MCF 10A (cell line): ENCODE measurements around the gene ERBB2. TPM values are rescaled to one million over a fixed set of nuclear protein-coding genes. Genes with fewer than 3 reads are reported as not detected.

Experiments used
- BruUV-seq: library from RNA; stranded (reverse); fragments of 400-500 nt; replicated peaks from 2 replicates; lab custom pipeline; 2021; lab: Mats Ljungman, UMichigan
- CTCF ChIA-PET: fragments of 300-600 bp; sonication (Branson Sonifier 250); formaldehyde crosslinking; extraction: SDS; loops from one replicate; lab custom pipeline; 2021; ENCODE audit warnings: antibody characterized with exemption, inconsistent platforms; lab: Yijun Ruan, JAX
- POLR2A ChIA-PET: fragments of 300-600, 350-650 bp; sonication (Branson Sonifier 250); formaldehyde crosslinking; extraction: SDS; loops from one replicate; lab custom pipeline; 2020; ENCODE audit warnings: antibody characterized with exemption, inconsistent platforms; lab: Yijun Ruan, JAX
- DNase-seq: peaks from one replicate; pipeline ENCODE4 v3.0.0-alpha.2; 2018; ENCODE audit not compliant: unreplicated experiment
- H3K27ac Mint-ChIP-seq: one replicate; pipeline ENCODE4 v1.8.0; 2022; ENCODE audit warnings: mild to moderate bottlenecking, low read depth, mixed read lengths; ENCODE audit not compliant: unreplicated experiment
- H3K27me3 Mint-ChIP-seq: one replicate; pipeline ENCODE4 v1.8.0; 2022; ENCODE audit warnings: mixed read lengths; ENCODE audit not compliant: insufficient read depth, unreplicated experiment
- H3K36me3 Mint-ChIP-seq: one replicate; pipeline ENCODE4 v1.8.0; 2022; ENCODE audit warnings: mild to moderate bottlenecking, moderate library complexity, mixed read lengths; ENCODE audit not compliant: insufficient read depth, unreplicated experiment
- H3K4me1 Mint-ChIP-seq: one replicate; pipeline ENCODE4 v1.8.0; 2022; ENCODE audit warnings: mixed read lengths; ENCODE audit not compliant: insufficient read depth, unreplicated experiment
- H3K4me3 Mint-ChIP-seq: one replicate; pipeline ENCODE4 v1.8.0; 2022; ENCODE audit warnings: mild to moderate bottlenecking, moderate library complexity, mixed read lengths; ENCODE audit not compliant: unreplicated experiment
- H3K9me3 Mint-ChIP-seq: one replicate; pipeline ENCODE4 v1.8.0; 2022; ENCODE audit warnings: mixed read lengths; ENCODE audit not compliant: unreplicated experiment
- intact Hi-C: fragments of 100-400 bp; cut with micrococcal nuclease; formaldehyde crosslinking; loops from 2 replicates; pipeline ENCODE4 v1.14.1; 2022
- total RNA-seq: library from RNA; stranded (reverse); gene quantifications from 2 replicates; pipeline ENCODE4 v1.2.3, GENCODE V29; 2022
- TF ChIP-seq, protein P1 (sequence below): fragments of 200-600 bp; IDR thresholded peaks from one replicate; pipeline ENCODE4 v1.8.0; 2022; ENCODE audit warnings: antibody characterized with exemption, mild to moderate bottlenecking; ENCODE audit not compliant: unreplicated experiment

Gene ERBB2
- total RNA-seq, 1 experiment from 2014 or later: 33.7 TPM

- Mint-ChIP-seq H3K4me1 (no peaks in the 10 kb centered on the region), H3K27me3 (peaks cover 5% of the 10 kb centered on the region), H3K27ac (no peak overlapping the region), H3K4me3 (no peak overlapping the region), H3K36me3 (peaks cover 14% of the 10 kb centered on the region), H3K9me3 (no peaks in the 10 kb centered on the region)
- BruUV-seq: no TSS peak
- peak; percentile 65 for DNase-seq
- intact Hi-C loops: loop anchor here (5.0 kb wide), 1 partner anchor 113 kb away; the partner anchor contains the start of gene STARD3
- CTCF ChIA-PET: interaction anchor here (1.0 to 2.2 kb wide), 4 partner anchors 11 to 129 kb away, joined by 3 to 10 read pairs (median 4); no protein-coding TSS in a partner anchor
- TF ChIP-seq, protein P1, sequence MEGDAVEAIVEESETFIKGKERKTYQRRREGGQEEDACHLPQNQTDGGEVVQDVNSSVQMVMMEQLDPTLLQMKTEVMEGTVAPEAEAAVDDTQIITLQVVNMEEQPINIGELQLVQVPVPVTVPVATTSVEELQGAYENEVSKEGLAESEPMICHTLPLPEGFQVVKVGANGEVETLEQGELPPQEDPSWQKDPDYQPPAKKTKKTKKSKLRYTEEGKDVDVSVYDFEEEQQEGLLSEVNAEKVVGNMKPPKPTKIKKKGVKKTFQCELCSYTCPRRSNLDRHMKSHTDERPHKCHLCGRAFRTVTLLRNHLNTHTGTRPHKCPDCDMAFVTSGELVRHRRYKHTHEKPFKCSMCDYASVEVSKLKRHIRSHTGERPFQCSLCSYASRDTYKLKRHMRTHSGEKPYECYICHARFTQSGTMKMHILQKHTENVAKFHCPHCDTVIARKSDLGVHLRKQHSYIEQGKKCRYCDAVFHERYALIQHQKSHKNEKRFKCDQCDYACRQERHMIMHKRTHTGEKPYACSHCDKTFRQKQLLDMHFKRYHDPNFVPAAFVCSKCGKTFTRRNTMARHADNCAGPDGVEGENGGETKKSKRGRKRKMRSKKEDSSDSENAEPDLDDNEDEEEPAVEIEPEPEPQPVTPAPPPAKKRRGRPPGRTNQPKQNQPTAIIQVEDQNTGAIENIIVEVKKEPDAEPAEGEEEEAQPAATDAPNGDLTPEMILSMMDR: no peak
- POLR2A ChIA-PET: interaction anchor here (2.0 to 2.7 kb wide), 2 partner anchors 11 to 50 kb away, joined by 7 to 13 read pairs; partner anchors contain the start of gene ERBB2
These were observed 50.5 kb downstream of the ERBB2 start for GRCh38 chr17:39750131-39751015.

DNA sequence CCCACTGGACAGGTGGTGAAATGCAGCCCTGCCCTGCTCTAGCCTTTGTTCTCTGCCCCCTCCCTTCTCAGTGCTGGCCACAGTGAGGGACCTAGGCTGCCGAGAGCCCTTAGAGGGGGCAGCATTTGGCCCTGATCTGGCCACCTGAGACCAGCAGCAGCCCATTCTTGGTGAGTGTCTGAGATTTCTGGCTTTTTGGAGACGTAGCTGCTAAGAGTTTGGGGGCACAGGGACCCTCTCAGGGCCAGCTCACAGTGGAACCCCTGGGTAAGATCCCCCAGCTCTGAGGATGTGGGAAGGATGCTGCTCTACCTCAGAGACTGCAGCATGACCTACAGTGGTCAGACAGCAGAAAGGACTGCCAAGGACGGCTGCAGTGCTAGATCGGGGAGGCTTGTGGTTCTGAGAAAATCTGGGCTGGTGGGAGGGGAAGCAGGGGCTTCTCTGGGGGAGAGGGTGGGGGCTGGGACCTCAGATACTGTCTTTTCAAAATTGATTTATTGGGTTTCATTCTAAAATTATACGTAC is 51.2 kb downstream of the ERBB2 start:
- Mint-ChIP-seq H3K27ac (no peak overlapping the region), H3K4me3 (no peak overlapping the region)

GRCh38 chr17:39751637-39752036 is 51.8 kb downstream of the ERBB2 start:
- TF ChIP-seq, protein P1: no peak
- H3K27me3 Mint-ChIP-seq: peaks cover 18% of the 10 kb centered on the region
- ChIA-PET POLR2A (interaction anchor here (5.5 kb wide), 1 partner anchor 13 kb away, joined by 36 read pairs; the partner anchor contains the start of gene GRB7), CTCF (interaction anchor here (0.7 to 3.0 kb wide), 6 partner anchors 12 to 140 kb away, joined by 3 to 19 read pairs (median 4); partner anchors contain the start of genes MIEN1 and PNMT)
- no TSS peak for BruUV-seq
- peaks cover 4% of the 10 kb centered on the region for H3K36me3 Mint-ChIP-seq
- intact Hi-C loops: loop anchor here (5.0 kb wide), 1 partner anchor 114 kb away; the partner anchor contains the start of gene STARD3
- H3K27ac Mint-ChIP-seq: no peak overlapping the region
- no peaks in the 10 kb centered on the region for H3K4me1 Mint-ChIP-seq
- H3K4me3 Mint-ChIP-seq: no peak overlapping the region
- H3K9me3 Mint-ChIP-seq: no peaks in the 10 kb centered on the region
- no peak for DNase-seq

More for the DNA sequence above, 51.2 kb downstream of the ERBB2 start:
- BruUV-seq: no TSS peak
- TF ChIP-seq, protein P1: no peak
- ChIA-PET CTCF (interaction anchor here (0.7 to 2.2 kb wide), 4 partner anchors 11 to 139 kb away, joined by 3 to 10 read pairs (median 4); no protein-coding TSS in a partner anchor), POLR2A (interaction anchor here (2.0 to 2.7 kb wide), 2 partner anchors 11 to 51 kb away, joined by 7 to 13 read pairs; partner anchors contain the start of gene ERBB2)
- H3K36me3 Mint-ChIP-seq: peaks cover 9% of the 10 kb centered on the region
- H3K9me3 Mint-ChIP-seq: no peaks in the 10 kb centered on the region
- peaks cover 12% of the 10 kb centered on the region for H3K27me3 Mint-ChIP-seq
- intact Hi-C loops: loop anchor here (5.0 kb wide), 1 partner anchor 114 kb away; the partner anchor contains the start of gene STARD3
- DNase-seq: no peak
- H3K4me1 Mint-ChIP-seq: no peaks in the 10 kb centered on the region
